ENCODE measurements around the gene UFM1.

UFM1 gene

DNA sequence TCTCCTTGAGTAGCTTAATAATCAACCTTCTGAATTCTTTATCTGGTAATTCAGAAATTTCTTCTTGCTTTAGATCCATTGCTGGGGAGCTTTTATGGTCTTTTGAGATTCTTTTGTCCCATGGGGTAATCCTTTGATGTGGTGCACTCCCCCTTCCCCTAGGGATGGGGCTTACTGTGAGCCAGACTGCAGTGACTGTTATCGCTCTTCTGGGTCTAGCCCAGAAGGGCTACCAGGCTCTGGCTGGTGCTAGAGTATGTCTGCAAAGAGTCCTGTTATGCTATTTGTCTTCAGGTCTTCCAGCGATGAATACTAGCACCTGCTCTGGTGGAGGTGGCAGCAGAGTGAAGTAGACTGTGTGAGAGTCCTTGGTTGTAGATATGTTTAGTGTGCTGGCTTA is 41.7 kb downstream of the UFM1 start:
- Histone ChIP-seq H4K20me1 (ENCODE audit: insufficient read depth, low read length) (no peaks in the 10 kb centered on the region), H3F3A (ENCODE audit: insufficient read depth, low read length) (no peaks in the 10 kb centered on the region), H2AFZ (ENCODE audit: low read length) (no peak overlapping the region), H3K79me2 (ENCODE audit: low read length) (no peaks in the 10 kb centered on the region), H3K36me3 (replicated peaks; ENCODE audit: insufficient read depth, low read length) (no peaks in the 10 kb centered on the region), H3K4me1 (ENCODE audit: low read length) (no peaks in the 10 kb centered on the region), H3K9me3 (replicated peaks; ENCODE audit: insufficient read depth, low read length) (no peaks in the 10 kb centered on the region), H3K27ac (ENCODE audit: low read length) (no peak overlapping the region), H3K4me2 (ENCODE audit: low read depth, low read length) (no peak overlapping the region), H3K27me3 (replicated peaks; ENCODE audit: insufficient read depth, low read length) (no peaks in the 10 kb centered on the region), H3K9me2 (replicated peaks; ENCODE audit: insufficient read depth, low read length) (no peaks in the 10 kb centered on the region), H3K4me3 (ENCODE audit: low read length) (no peak overlapping the region), H3K9ac (ENCODE audit: low read length) (no peak overlapping the region)
- DNase-seq, result no peak
- TF ChIP-seq, protein P1, sequence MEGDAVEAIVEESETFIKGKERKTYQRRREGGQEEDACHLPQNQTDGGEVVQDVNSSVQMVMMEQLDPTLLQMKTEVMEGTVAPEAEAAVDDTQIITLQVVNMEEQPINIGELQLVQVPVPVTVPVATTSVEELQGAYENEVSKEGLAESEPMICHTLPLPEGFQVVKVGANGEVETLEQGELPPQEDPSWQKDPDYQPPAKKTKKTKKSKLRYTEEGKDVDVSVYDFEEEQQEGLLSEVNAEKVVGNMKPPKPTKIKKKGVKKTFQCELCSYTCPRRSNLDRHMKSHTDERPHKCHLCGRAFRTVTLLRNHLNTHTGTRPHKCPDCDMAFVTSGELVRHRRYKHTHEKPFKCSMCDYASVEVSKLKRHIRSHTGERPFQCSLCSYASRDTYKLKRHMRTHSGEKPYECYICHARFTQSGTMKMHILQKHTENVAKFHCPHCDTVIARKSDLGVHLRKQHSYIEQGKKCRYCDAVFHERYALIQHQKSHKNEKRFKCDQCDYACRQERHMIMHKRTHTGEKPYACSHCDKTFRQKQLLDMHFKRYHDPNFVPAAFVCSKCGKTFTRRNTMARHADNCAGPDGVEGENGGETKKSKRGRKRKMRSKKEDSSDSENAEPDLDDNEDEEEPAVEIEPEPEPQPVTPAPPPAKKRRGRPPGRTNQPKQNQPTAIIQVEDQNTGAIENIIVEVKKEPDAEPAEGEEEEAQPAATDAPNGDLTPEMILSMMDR (IDR thresholded peaks at IDR 0.05; ENCODE audit: low read length), result no peak
- TF ChIP-seq EZH2 (optimal IDR thresholded peaks at IDR 0.05; ENCODE audit: low read depth, low read length) (no peak), EZH2phosphoT487 (IDR thresholded peaks at IDR 0.05; ENCODE audit: low read length) (no peak)

DNA sequence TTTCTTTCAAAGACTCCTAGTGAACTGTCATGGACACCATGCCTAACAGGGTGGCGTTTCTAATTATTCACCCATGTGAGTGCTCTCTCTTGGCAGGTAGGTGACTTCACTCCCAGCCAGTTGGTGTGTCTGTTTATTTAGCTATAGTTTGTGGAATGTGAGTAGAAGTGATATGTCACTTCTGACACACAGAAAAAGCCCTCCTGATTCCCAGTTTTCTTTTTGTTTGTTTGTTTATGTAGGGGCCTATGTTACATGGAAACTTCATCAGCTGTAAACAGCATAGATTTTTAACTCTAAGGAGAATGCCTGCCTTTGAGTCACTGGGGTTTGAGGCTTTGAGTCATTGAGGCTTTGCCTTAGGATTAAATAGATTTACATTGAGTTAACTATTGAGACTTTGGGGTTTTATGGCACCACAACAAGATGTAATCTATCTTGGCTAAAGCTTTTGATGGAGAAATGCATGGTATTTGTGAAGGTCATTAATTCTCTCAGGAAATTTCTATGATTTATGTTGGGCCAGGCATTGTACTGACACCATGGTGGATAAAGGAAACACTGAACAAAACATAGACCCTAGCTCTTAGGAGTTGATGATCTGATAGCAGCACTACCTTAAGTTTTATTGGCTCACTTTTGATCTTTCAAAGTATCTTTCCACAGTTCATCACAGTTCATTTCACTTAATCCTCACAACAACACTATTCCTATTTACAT is 45.3 kb downstream of the UFM1 start:
- H4K20me1 ChIP-seq (ENCODE audit: insufficient read depth, low read length), result no peaks in the 10 kb centered on the region
- H3K27me3 ChIP-seq (replicated peaks; ENCODE audit: insufficient read depth, low read length), result no peaks in the 10 kb centered on the region
- no peaks in the 10 kb centered on the region for H3K9me2 ChIP-seq (replicated peaks; ENCODE audit: insufficient read depth, low read length)
- TF ChIP-seq, protein P1 (IDR thresholded peaks at IDR 0.05; ENCODE audit: low read length), result no peak
- TF ChIP-seq EZH2 (optimal IDR thresholded peaks at IDR 0.05; ENCODE audit: low read depth, low read length) (no peak), EZH2phosphoT487 (IDR thresholded peaks at IDR 0.05; ENCODE audit: low read length) (no peak)
- H3K9ac ChIP-seq (ENCODE audit: low read length), result no peak overlapping the region
- H3K79me2 ChIP-seq (ENCODE audit: low read length), result no peaks in the 10 kb centered on the region
- no peak overlapping the region for H3K4me2 ChIP-seq (ENCODE audit: low read depth, low read length)
- H3K27ac ChIP-seq (ENCODE audit: low read length), result no peak overlapping the region
- H3K4me3 ChIP-seq (ENCODE audit: low read length), result no peak overlapping the region
- no peak for DNase-seq
- no peak overlapping the region for H2AFZ ChIP-seq (ENCODE audit: low read length)
- no peaks in the 10 kb centered on the region for H3F3A ChIP-seq (ENCODE audit: insufficient read depth, low read length)
- H3K36me3 ChIP-seq (replicated peaks; ENCODE audit: insufficient read depth, low read length), result no peaks in the 10 kb centered on the region
- H3K4me1 ChIP-seq (ENCODE audit: low read length), result no peaks in the 10 kb centered on the region
- no peaks in the 10 kb centered on the region for H3K9me3 ChIP-seq (replicated peaks; ENCODE audit: insufficient read depth, low read length)

GRCh38 chr13:38395497-38395788 is 45.8 kb downstream of the UFM1 start:
- H4K20me1 ChIP-seq (ENCODE audit: insufficient read depth, low read length), result no peaks in the 10 kb centered on the region
- H2AFZ ChIP-seq (ENCODE audit: low read length), result no peak overlapping the region
- no peaks in the 10 kb centered on the region for H3K4me1 ChIP-seq (ENCODE audit: low read length)
- H3K27ac ChIP-seq (ENCODE audit: low read length), result no peak overlapping the region
- DNase-seq, result no peak
- H3K4me3 ChIP-seq (ENCODE audit: low read length), result no peak overlapping the region
- H3K9me3 ChIP-seq (replicated peaks; ENCODE audit: insufficient read depth, low read length), result no peaks in the 10 kb centered on the region
- no peaks in the 10 kb centered on the region for H3F3A ChIP-seq (ENCODE audit: insufficient read depth, low read length)
- no peaks in the 10 kb centered on the region for H3K9me2 ChIP-seq (replicated peaks; ENCODE audit: insufficient read depth, low read length)
- no peak overlapping the region for H3K9ac ChIP-seq (ENCODE audit: low read length)
- H3K27me3 ChIP-seq (replicated peaks; ENCODE audit: insufficient read depth, low read length), result no peaks in the 10 kb centered on the region
- H3K4me2 ChIP-seq (ENCODE audit: low read depth, low read length), result no peak overlapping the region
- TF ChIP-seq EZH2phosphoT487 (IDR thresholded peaks at IDR 0.05; ENCODE audit: low read length) (no peak), EZH2 (optimal IDR thresholded peaks at IDR 0.05; ENCODE audit: low read depth, low read length) (no peak)
- TF ChIP-seq, protein P1 (IDR thresholded peaks at IDR 0.05; ENCODE audit: low read length), result no peak
- no peaks in the 10 kb centered on the region for H3K79me2 ChIP-seq (ENCODE audit: low read length)
- no peaks in the 10 kb centered on the region for H3K36me3 ChIP-seq (replicated peaks; ENCODE audit: insufficient read depth, low read length)
